ENCODE data around the gene GUSB. TPM values are rescaled to one million over a fixed set of nuclear protein-coding genes. Genes with fewer than 3 reads are reported as not detected.

The GUSB gene
- total and polyA plus RNA-seq, 2 donors (not counting 1 experiment from before 2014, with no cell fraction given) = 21.8 to 42.6 TPM

- Histone ChIP-seq H3K9me3 (ENCODE audit: control insufficient read depth, insufficient read depth, low read depth, low read length) (no peaks in the 10 kb centered on the region), H3K4me3 (replicated peaks in 1 of 4; ENCODE audit: control extremely low read depth in 1 of 4, insufficient read depth in 1 of 4, low read depth in 3 of 4, low read length in 4 of 4) (no peak overlapping the region), H3K9ac (ENCODE audit: insufficient read depth, low read length) (no peak overlapping the region), H2AFZ (ENCODE audit: low read length) (no peak overlapping the region), H3K4me2 (ENCODE audit: extremely low read depth, insufficient read depth, low read length) (no peak overlapping the region), H3K79me2 (ENCODE audit: control insufficient read depth, insufficient read depth, low read length) (no peaks in the 10 kb centered on the region), H3K27me3 (ENCODE audit: control insufficient read depth, insufficient read depth, low read length) (no peaks in the 10 kb centered on the region), H3K27ac (ENCODE audit: insufficient read depth, low read length) (no peak overlapping the region), H3K4me1 (ENCODE audit: control insufficient read depth, extremely low read depth, insufficient read depth, low read length) (no peaks in the 10 kb centered on the region), H3K36me3 (ENCODE audit: control insufficient read depth, insufficient read depth, low read length) (peaks cover 2% of the 10 kb centered on the region), H4K20me1 (ENCODE audit: control insufficient read depth, extremely low read depth, insufficient read depth, low read length) (no peaks in the 10 kb centered on the region)
- TF ChIP-seq CTCF (conservative IDR thresholded peaks at IDR 0.05 in 1 of 2, IDR thresholded peaks at IDR 0.05 in 1 of 2; ENCODE audit: low read depth in 1 of 2, low read length in 2 of 2) = no peak
- no peak for TF ChIP-seq EZH2 (IDR thresholded peaks at IDR 0.05; ENCODE audit: low read length, missing control alignments)
- DNase-seq (ENCODE audit: low read depth in 2 of 2) = no peak
These were observed 28.0 kb downstream of the GUSB start for GRCh38 chr7:65953890-65954450.

- Histone ChIP-seq H3K79me2 (ENCODE audit: control insufficient read depth, insufficient read depth, low read length) (no peaks in the 10 kb centered on the region), H3K36me3 (ENCODE audit: control insufficient read depth, insufficient read depth, low read length) (peaks cover 2% of the 10 kb centered on the region), H3K27ac (ENCODE audit: insufficient read depth, low read length) (no peak overlapping the region), H3K9ac (ENCODE audit: insufficient read depth, low read length) (no peak overlapping the region), H3K4me1 (ENCODE audit: control insufficient read depth, extremely low read depth, insufficient read depth, low read length) (no peaks in the 10 kb centered on the region), H3K27me3 (ENCODE audit: control insufficient read depth, insufficient read depth, low read length) (no peaks in the 10 kb centered on the region), H3K9me3 (ENCODE audit: control insufficient read depth, insufficient read depth, low read depth, low read length) (no peaks in the 10 kb centered on the region), H4K20me1 (ENCODE audit: control insufficient read depth, extremely low read depth, insufficient read depth, low read length) (no peaks in the 10 kb centered on the region), H2AFZ (ENCODE audit: low read length) (no peak overlapping the region), H3K4me2 (ENCODE audit: extremely low read depth, insufficient read depth, low read length) (no peak overlapping the region), H3K4me3 (replicated peaks in 1 of 4; ENCODE audit: control extremely low read depth in 1 of 4, insufficient read depth in 1 of 4, low read depth in 3 of 4, low read length in 4 of 4) (no peak overlapping the region)
- TF ChIP-seq CTCF (conservative IDR thresholded peaks at IDR 0.05 in 1 of 2, IDR thresholded peaks at IDR 0.05 in 1 of 2; ENCODE audit: low read depth in 1 of 2, low read length in 2 of 2) (no peak), EZH2 (IDR thresholded peaks at IDR 0.05; ENCODE audit: low read length, missing control alignments) (no peak)
- DNase-seq (ENCODE audit: low read depth in 2 of 2) = no peak
These were observed 28.9 kb downstream of the GUSB start for GRCh38 chr7:65953001-65953720.

- peaks cover 2% of the 10 kb centered on the region for H3K36me3 ChIP-seq (ENCODE audit: control insufficient read depth, insufficient read depth, low read length)
- H2AFZ ChIP-seq (ENCODE audit: low read length) = no peak overlapping the region
- no peaks in the 10 kb centered on the region for H3K4me1 ChIP-seq (ENCODE audit: control insufficient read depth, extremely low read depth, insufficient read depth, low read length)
- no peaks in the 10 kb centered on the region for H3K9me3 ChIP-seq (ENCODE audit: control insufficient read depth, insufficient read depth, low read depth, low read length)
- no peak overlapping the region for H3K27ac ChIP-seq (ENCODE audit: insufficient read depth, low read length)
- H3K9ac ChIP-seq (ENCODE audit: insufficient read depth, low read length) = no peak overlapping the region
- no peak overlapping the region for H3K4me2 ChIP-seq (ENCODE audit: extremely low read depth, insufficient read depth, low read length)
- DNase-seq (ENCODE audit: low read depth in 2 of 2) = no peak
- TF ChIP-seq CTCF (conservative IDR thresholded peaks at IDR 0.05 in 1 of 2, IDR thresholded peaks at IDR 0.05 in 1 of 2; ENCODE audit: low read depth in 1 of 2, low read length in 2 of 2) (no peak), EZH2 (IDR thresholded peaks at IDR 0.05; ENCODE audit: low read length, missing control alignments) (no peak)
- H3K4me3 ChIP-seq (replicated peaks in 1 of 4; ENCODE audit: control extremely low read depth in 1 of 4, insufficient read depth in 1 of 4, low read depth in 3 of 4, low read length in 4 of 4) = no peak overlapping the region
- no peaks in the 10 kb centered on the region for H3K79me2 ChIP-seq (ENCODE audit: control insufficient read depth, insufficient read depth, low read length)
- no peaks in the 10 kb centered on the region for H3K27me3 ChIP-seq (ENCODE audit: control insufficient read depth, insufficient read depth, low read length)
- no peaks in the 10 kb centered on the region for H4K20me1 ChIP-seq (ENCODE audit: control insufficient read depth, extremely low read depth, insufficient read depth, low read length)
These were observed 30.0 kb downstream of the GUSB start for GRCh38 chr7:65951837-65952578.
